Prostate gland (tissue), 2 donors: Measurements from ENCODE around the gene TGM6.

Experiments used
- POLR2A ChIP-seq: fragments of 450-650 bp; IDR thresholded peaks from one replicate; pipeline ENCODE4 v1.6.1; 2016; ENCODE audit warnings: antibody characterized with exemption, mild to moderate bottlenecking
- POLR2AphosphoS5 ChIP-seq: sonication (generic); formaldehyde crosslinking; IDR thresholded peaks from one replicate; pipeline ENCODE4 v1.6.1; 2017; ENCODE audit warnings: antibody characterized with exemption
- TF ChIP-seq, protein P1 (sequence below), 4 experiments: fragments of 200-600 bp in 2 of 4; fragments of 450-650 bp in 2 of 4; sonication (generic) in 2 of 4; IDR thresholded peaks; 1 replicate in 3 of 4; 2 replicates in 1 of 4; pipeline ENCODE4 v1.5.1; 2016 to 2019; ENCODE audit warnings: antibody characterized with exemption in 4 of 4, mild to moderate bottlenecking in 2 of 4, moderate library complexity in 2 of 4

DNA sequence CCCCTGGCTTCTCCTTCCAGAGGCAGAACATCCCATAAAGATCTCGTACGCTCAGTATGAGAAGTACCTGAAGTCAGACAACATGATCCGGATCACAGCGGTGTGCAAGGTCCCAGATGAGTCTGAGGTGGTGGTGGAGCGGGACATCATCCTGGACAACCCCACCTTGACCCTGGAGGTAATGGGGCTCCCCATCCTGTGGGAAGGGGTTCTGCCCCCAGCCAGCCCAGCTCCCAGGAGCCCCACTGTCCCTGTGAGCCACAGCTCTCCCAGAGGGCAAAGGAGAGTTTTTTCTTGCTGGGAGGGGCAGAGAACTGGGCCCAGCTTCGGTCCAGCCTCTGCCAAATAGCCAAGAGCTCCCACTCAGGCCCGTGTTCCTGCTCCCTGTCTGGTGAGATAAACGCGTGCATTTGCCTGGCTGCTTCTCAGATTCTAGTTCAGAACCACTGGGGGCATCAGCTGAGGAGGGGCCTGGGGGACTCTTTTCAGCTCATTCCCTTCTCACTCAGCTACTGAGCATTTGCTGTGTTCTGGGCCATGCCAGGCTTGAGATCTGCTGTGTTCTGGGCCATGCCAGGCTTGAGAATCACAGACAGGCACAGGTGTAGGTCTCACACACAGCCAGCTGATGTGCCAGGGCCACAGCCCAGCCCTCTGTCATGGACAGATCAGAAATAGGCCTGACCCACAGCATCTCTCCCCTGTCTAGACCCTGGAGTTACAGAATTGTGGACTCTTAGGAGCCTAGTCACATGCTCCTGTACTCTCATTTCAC is 45.4 kb upstream of the TGM6 start:
- TF ChIP-seq POLR2A (no peak), POLR2AphosphoS5 (no peak)
- TF ChIP-seq, protein P1, sequence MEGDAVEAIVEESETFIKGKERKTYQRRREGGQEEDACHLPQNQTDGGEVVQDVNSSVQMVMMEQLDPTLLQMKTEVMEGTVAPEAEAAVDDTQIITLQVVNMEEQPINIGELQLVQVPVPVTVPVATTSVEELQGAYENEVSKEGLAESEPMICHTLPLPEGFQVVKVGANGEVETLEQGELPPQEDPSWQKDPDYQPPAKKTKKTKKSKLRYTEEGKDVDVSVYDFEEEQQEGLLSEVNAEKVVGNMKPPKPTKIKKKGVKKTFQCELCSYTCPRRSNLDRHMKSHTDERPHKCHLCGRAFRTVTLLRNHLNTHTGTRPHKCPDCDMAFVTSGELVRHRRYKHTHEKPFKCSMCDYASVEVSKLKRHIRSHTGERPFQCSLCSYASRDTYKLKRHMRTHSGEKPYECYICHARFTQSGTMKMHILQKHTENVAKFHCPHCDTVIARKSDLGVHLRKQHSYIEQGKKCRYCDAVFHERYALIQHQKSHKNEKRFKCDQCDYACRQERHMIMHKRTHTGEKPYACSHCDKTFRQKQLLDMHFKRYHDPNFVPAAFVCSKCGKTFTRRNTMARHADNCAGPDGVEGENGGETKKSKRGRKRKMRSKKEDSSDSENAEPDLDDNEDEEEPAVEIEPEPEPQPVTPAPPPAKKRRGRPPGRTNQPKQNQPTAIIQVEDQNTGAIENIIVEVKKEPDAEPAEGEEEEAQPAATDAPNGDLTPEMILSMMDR (IDR thresholded peaks at IDR 0.05), result no peak
